ENCODE results near the gene GYPE.
"Not testable (repeated sequence)": the region's sequence is repeated elsewhere in the genome, so short reads cannot be mapped to it uniquely, and the experiment has no call there.

GYPE gene

DNA sequence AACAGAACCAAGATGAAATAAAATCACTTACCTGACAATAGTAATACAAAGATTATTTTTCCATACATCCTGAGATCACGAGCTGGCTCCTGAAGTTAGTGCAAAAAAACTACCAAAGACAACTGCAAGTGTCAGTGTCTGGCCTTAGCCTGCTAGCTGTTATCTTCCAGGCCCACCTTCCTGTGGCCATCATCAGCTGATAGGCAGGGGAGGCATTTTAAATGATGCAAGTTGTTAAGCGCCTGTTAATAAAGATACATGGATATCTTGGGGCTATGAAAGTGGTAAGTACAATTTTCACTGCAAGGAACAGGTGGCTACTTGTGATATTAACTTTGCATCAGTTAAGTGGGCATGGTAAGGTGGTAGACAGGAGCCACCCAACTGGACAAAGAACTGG, at the start of gene GYPE:
Gene GYPE, minus strand, starts transcription at position 120 of the 400 bp plus-strand sequence. Its CDS starts 52 bp downstream, at position 68.
- not testable (repeated sequence) for H3K4me1 ChIP-seq (ENCODE audit: control insufficient read depth, insufficient read depth, low read length); H3K27ac ChIP-seq (ENCODE audit: low read depth, low read length); H3K36me3 ChIP-seq (ENCODE audit: control insufficient read depth, insufficient read depth, low read length); H3K4me3 ChIP-seq (ENCODE audit: low read depth, low read length); H3K9me3 ChIP-seq (ENCODE audit: control insufficient read depth, insufficient read depth, low read depth, low read length); H3K9ac ChIP-seq (ENCODE audit: low read length); H3K27me3 ChIP-seq (ENCODE audit: control insufficient read depth, insufficient read depth, low read length)

DNA sequence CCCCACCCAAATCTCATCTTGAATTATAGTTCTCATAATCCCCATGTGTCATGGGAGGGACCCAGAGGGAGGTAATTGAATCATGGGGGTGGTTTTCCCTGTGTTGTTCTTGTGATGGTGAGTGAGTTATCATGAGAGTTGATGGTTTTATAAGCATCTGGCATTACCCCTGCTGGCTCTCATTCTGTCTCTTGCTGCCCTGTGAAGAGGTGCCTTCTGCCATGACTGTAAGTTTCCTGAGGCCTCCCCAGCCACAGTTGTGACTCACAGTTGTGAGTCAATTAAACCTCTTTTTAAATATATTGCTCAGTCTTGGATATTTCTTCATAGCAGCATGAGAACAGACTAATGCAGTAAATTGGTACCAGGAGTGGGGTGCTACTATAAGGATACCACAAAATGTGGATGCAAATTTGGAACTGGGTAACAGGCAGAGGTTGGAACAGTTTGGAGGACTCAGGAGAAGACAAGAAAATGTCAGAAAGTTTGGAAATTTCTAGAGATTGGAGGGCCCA, 46.2 kb upstream of the GYPE start:
- H3K27me3 ChIP-seq (ENCODE audit: control insufficient read depth, insufficient read depth, low read length); H3K9me3 ChIP-seq (ENCODE audit: control insufficient read depth, insufficient read depth, low read depth, low read length); H3K9ac ChIP-seq (ENCODE audit: low read length); H3K27ac ChIP-seq (ENCODE audit: low read depth, low read length); H3K4me3 ChIP-seq (ENCODE audit: low read depth, low read length); H3K36me3 ChIP-seq (ENCODE audit: control insufficient read depth, insufficient read depth, low read length); H3K4me1 ChIP-seq (ENCODE audit: control insufficient read depth, insufficient read depth, low read length): not testable (repeated sequence)

DNA sequence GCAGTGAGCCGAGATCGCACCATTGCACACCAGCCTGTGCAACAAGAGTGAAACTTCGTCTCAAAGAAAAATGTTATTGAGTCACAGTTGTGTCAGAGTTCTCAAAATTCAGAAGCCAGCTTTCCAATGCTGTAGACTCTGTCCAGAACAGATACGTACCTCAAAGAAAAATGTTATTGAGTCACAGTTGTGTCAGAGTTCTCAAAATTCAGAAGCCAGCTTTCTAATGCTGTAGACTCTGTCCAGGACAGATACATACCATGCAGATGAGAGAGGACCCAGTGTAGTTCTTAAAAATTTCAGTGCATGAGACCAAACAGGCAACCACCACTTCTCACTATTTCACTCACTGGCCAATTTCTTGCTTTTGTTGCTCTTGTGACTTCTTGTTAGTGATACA, 45.6 kb upstream of the GYPE start:
- H3K4me3 ChIP-seq (ENCODE audit: low read depth, low read length): not testable (repeated sequence)

DNA sequence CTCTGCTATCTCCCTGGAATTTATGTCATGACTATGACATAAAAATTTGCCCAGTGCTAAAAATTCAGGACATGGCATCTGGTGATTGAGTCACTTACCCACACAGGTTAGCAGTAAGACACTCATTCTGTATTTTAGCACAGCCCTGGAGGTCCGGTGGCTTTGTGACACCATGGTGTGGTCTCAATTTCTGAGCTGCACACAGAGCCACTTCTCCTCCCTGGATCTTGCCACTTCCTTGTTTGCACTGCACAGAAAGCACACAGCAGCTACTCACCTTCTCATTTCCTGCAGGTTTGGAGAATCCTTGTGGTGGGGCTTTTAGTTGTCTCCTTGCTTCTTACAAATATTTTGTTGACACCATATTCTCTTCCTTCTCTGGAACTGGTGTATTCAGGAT, 44.8 kb upstream of the GYPE start:
- H3K27me3 ChIP-seq (ENCODE audit: control insufficient read depth, insufficient read depth, low read length); H3K4me1 ChIP-seq (ENCODE audit: control insufficient read depth, insufficient read depth, low read length); H3K36me3 ChIP-seq (ENCODE audit: control insufficient read depth, insufficient read depth, low read length); H3K9me3 ChIP-seq (ENCODE audit: control insufficient read depth, insufficient read depth, low read depth, low read length); H3K4me3 ChIP-seq (ENCODE audit: low read depth, low read length); H3K9ac ChIP-seq (ENCODE audit: low read length); H3K27ac ChIP-seq (ENCODE audit: low read depth, low read length): not testable (repeated sequence)

More for the DNA sequence above, 45.6 kb upstream of the GYPE start:
- not testable (repeated sequence) for H3K9me3 ChIP-seq (ENCODE audit: control insufficient read depth, insufficient read depth, low read depth, low read length); H3K36me3 ChIP-seq (ENCODE audit: control insufficient read depth, insufficient read depth, low read length); H3K27ac ChIP-seq (ENCODE audit: low read depth, low read length); H3K9ac ChIP-seq (ENCODE audit: low read length); H3K4me1 ChIP-seq (ENCODE audit: control insufficient read depth, insufficient read depth, low read length); H3K27me3 ChIP-seq (ENCODE audit: control insufficient read depth, insufficient read depth, low read length)

DNA sequence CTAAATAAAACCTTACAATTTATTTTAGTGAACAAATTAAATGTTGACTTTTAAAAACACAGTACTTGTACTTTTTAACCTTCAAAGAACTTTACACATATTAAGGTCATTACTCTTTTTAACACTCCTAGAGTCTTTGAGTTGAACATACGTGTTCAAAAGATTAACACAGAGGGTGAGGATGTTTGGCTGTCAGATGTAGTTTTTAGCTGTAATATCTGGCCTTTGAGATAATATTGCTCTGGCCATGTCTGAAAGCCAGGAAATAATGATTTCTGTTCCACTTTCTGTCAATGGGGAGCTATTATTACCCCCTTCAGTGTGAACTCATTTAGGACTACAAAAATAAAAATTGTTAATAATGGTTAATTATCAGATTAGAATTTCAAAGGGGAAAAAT, 42.1 kb upstream of the GYPE start:
- H3K36me3 ChIP-seq (ENCODE audit: control insufficient read depth, insufficient read depth, low read length); H3K27me3 ChIP-seq (ENCODE audit: control insufficient read depth, insufficient read depth, low read length); H3K9me3 ChIP-seq (ENCODE audit: control insufficient read depth, insufficient read depth, low read depth, low read length); H3K9ac ChIP-seq (ENCODE audit: low read length); H3K4me1 ChIP-seq (ENCODE audit: control insufficient read depth, insufficient read depth, low read length); H3K4me3 ChIP-seq (ENCODE audit: low read depth, low read length); H3K27ac ChIP-seq (ENCODE audit: low read depth, low read length): not testable (repeated sequence)

DNA sequence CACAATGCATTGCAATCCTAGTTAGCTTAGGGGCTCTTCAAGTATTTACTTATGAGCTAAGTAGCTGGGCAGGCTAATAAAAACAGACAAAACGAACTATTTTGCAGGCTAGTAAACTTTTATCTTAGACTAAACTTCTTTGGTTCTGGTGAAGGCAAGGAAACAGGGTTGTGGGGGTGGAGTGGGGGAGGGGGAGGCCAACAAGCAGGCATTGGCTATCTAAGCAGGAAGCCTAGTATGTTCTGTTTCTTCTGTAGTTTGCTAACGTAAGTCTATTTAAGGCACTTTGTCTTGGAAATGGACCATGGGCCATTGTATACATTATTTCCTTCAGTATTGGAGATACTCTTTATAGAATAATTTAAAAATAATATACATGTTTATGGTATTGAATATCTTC, 35.3 kb upstream of the GYPE start:
- H3K4me3 ChIP-seq (ENCODE audit: low read depth, low read length); H3K9ac ChIP-seq (ENCODE audit: low read length); H3K4me1 ChIP-seq (ENCODE audit: control insufficient read depth, insufficient read depth, low read length); H3K9me3 ChIP-seq (ENCODE audit: control insufficient read depth, insufficient read depth, low read depth, low read length); H3K36me3 ChIP-seq (ENCODE audit: control insufficient read depth, insufficient read depth, low read length); H3K27me3 ChIP-seq (ENCODE audit: control insufficient read depth, insufficient read depth, low read length); H3K27ac ChIP-seq (ENCODE audit: low read depth, low read length): not testable (repeated sequence)

DNA sequence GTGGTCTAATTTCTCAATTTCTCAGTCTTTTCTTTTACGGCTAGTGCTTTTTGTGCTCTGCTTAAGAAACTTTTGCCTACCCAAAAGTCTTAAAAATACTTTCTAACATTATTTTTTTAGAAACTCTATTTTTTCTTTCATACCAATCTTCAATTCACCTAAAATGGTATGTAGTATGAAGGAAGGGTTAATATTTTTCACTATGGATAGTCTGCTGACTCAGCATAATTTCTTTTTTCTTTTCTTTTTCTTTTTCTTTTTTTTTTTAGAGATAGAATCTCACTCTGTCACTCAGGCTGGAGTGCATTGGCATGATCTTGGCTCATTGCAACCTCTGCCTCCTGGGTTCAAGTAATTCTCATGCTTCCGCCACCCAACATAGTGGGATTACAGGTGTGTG, 34.2 kb upstream of the GYPE start:
- H3K27ac ChIP-seq (ENCODE audit: low read depth, low read length): no peak overlapping the region
- no peak overlapping the region for H3K4me3 ChIP-seq (ENCODE audit: low read depth, low read length)
- no peaks in the 10 kb centered on the region for H3K4me1 ChIP-seq (ENCODE audit: control insufficient read depth, insufficient read depth, low read length)
- no peaks in the 10 kb centered on the region for H3K9me3 ChIP-seq (ENCODE audit: control insufficient read depth, insufficient read depth, low read depth, low read length)
- H3K36me3 ChIP-seq (ENCODE audit: control insufficient read depth, insufficient read depth, low read length): no peaks in the 10 kb centered on the region
- H3K27me3 ChIP-seq (ENCODE audit: control insufficient read depth, insufficient read depth, low read length): no peaks in the 10 kb centered on the region
- no peak overlapping the region for H3K9ac ChIP-seq (ENCODE audit: low read length)

DNA sequence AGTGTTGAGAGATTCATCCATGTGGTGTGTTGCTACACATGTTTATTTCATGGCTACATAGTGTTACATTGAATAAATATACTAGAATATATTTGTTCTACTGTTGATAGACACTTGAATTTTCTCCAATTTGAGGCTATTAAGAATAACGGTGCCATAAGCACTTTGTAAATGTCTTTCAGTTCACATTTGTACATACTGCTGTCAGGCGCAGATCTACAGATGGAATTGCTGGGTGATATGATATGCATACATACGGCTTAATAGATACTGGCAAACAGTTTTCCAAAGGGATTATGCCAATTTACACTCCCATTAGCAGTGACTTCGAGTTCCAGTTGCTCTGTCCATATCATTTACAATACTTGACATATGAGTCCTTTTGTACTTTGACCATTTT, 33.5 kb upstream of the GYPE start:
- not testable (repeated sequence) for H3K9ac ChIP-seq (ENCODE audit: low read length); H3K4me1 ChIP-seq (ENCODE audit: control insufficient read depth, insufficient read depth, low read length); H3K9me3 ChIP-seq (ENCODE audit: control insufficient read depth, insufficient read depth, low read depth, low read length); H3K4me3 ChIP-seq (ENCODE audit: low read depth, low read length); H3K27me3 ChIP-seq (ENCODE audit: control insufficient read depth, insufficient read depth, low read length); H3K36me3 ChIP-seq (ENCODE audit: control insufficient read depth, insufficient read depth, low read length); H3K27ac ChIP-seq (ENCODE audit: low read depth, low read length)

DNA sequence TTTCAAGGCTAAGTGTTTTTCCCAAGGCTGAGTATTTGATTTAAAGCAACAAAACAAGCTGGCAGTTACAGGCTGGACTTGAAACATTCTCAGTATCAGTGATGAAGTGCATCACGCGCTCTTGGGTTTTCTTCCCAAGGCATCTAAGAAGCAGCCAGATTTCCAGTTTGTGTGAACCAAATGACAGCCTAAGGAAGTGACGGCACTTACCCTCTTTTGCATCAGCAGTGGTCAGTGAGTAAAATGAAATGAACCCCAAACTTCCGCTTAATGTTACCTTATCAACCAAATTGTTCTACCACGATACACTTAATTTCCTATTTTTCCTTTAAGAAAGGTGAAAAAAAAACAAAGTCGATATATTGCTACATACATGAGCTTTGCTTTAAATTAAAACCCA, 15.8 kb upstream of the GYPE start:
- H3K27ac ChIP-seq (ENCODE audit: low read depth, low read length): no peak overlapping the region
- H3K36me3 ChIP-seq (ENCODE audit: control insufficient read depth, insufficient read depth, low read length): no peaks in the 10 kb centered on the region
- H3K9me3 ChIP-seq (ENCODE audit: control insufficient read depth, insufficient read depth, low read depth, low read length): no peaks in the 10 kb centered on the region
- H3K9ac ChIP-seq (ENCODE audit: low read length): no peak overlapping the region
- no peaks in the 10 kb centered on the region for H3K27me3 ChIP-seq (ENCODE audit: control insufficient read depth, insufficient read depth, low read length)
- H3K4me1 ChIP-seq (ENCODE audit: control insufficient read depth, insufficient read depth, low read length): no peaks in the 10 kb centered on the region
- H3K4me3 ChIP-seq (ENCODE audit: low read depth, low read length): no peak overlapping the region

DNA sequence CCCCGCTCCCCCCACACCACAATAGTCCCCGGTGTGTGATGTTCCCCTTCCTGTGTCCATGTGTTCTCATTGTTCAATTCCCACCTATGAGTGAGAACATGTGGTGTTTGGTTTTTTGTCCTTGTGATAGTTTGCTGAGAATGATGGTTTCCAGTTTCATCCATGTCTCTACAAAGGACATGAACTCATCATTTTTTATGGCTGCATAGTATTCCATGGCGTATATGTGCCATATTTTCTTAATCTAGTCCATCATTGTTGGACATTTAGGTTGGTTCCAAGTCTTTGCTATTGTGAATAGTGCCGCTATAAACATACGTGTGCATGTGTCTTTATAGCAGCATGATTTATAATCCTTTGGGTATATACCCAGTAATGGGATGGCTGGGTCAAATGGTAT, 11.1 kb upstream of the GYPE start:
- H3K27ac ChIP-seq (ENCODE audit: low read depth, low read length); H3K36me3 ChIP-seq (ENCODE audit: control insufficient read depth, insufficient read depth, low read length); H3K9ac ChIP-seq (ENCODE audit: low read length); H3K9me3 ChIP-seq (ENCODE audit: control insufficient read depth, insufficient read depth, low read depth, low read length); H3K4me3 ChIP-seq (ENCODE audit: low read depth, low read length); H3K4me1 ChIP-seq (ENCODE audit: control insufficient read depth, insufficient read depth, low read length); H3K27me3 ChIP-seq (ENCODE audit: control insufficient read depth, insufficient read depth, low read length): not testable (repeated sequence)

DNA sequence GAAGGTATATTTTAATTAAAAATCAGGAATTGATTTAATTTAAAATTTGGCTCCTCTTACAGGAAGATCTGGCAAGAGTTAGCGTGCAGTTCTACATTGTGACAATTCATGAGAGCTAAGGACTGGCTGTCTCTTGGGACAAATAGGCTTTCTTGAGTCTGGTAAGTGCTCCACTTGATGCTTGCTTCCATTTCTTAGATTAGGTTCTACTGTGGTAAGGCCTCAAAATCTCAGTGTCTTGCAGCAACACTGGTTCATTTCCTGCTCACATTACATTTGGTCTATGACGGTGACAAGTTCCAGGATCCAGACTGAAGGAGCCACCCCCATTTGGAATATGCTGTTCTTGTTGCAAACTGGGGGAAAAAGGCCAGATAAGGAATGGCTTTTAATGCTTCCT, 7.1 kb upstream of the GYPE start:
- H3K9ac ChIP-seq (ENCODE audit: low read length); H3K4me1 ChIP-seq (ENCODE audit: control insufficient read depth, insufficient read depth, low read length); H3K27ac ChIP-seq (ENCODE audit: low read depth, low read length); H3K36me3 ChIP-seq (ENCODE audit: control insufficient read depth, insufficient read depth, low read length); H3K9me3 ChIP-seq (ENCODE audit: control insufficient read depth, insufficient read depth, low read depth, low read length); H3K27me3 ChIP-seq (ENCODE audit: control insufficient read depth, insufficient read depth, low read length); H3K4me3 ChIP-seq (ENCODE audit: low read depth, low read length): not testable (repeated sequence)
